IPS-18c (cell line): ENCODE data around the gene PTPRD.
"Not testable (repeated sequence)": the region's sequence is repeated elsewhere in the genome, so short reads cannot be mapped to it uniquely, and the experiment has no call there.

Experiments
- H3K4me3 ChIP-seq: 2 replicates; pipeline ENCODE4 v1.7.0; 2013; ENCODE audit warnings: low read depth, mild to moderate bottlenecking, low read length, moderate library complexity; ENCODE audit not compliant: insufficient read depth
- H3K9me3 ChIP-seq: one replicate; pipeline ENCODE4 v1.6.1; 2013; ENCODE audit warnings: mild to moderate bottlenecking, low read length, moderate library complexity; ENCODE audit not compliant: control insufficient read depth, insufficient read depth

Gene PTPRD

DNA sequence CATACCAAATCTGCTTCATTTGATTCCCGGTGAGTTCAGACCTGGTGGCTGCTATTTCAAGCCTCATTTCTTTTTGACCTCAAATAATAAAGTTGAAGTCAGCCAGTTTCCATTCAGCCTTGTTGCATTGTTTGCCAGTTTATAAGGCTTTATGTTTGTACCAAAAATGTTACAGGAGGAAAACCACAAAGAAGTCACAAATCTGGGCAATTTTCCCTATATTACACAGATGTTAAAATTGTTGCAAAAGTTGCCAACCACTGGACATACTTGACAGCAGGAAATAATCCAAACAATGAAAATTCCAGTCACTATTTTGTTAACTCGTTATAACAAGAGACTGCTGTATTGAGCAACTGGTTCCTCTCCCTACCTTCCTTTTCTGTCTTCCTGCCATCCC is 1488.2 kb downstream of the PTPRD start:
- Histone ChIP-seq H3K9me3 (no peaks in the 10 kb centered on the region), H3K4me3 (no peak overlapping the region)

DNA sequence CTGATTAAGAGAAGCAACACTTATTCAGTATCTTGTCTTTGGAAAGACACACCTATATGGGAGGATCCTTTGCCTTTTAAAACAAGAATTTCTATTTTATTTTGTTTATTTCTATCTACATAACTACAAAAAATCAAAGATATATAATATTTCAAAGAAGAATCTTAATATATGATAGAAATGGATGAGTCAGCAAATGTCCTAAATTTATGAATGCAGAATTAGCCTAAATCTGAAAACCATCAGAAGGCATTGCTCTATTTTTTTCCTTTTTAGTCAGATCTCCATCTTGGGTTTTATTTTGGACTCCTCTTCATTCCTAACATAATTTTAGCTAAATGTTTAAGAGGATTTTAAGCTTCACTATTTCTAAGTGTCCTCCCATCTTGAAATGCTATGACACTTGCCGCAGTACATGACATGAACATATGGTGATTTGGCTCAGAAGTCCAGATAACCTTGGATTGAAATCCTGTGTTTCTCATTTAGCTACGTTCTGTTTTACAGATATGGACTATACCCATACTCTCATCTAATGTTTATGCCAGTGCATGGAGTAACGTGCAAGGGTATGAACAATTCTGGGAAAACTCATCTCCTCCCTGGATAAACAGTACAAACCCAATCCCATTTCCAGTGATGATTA is 1490.4 kb downstream of the PTPRD start:
- Histone ChIP-seq H3K9me3 (no peaks in the 10 kb centered on the region), H3K4me3 (no peak overlapping the region)

DNA sequence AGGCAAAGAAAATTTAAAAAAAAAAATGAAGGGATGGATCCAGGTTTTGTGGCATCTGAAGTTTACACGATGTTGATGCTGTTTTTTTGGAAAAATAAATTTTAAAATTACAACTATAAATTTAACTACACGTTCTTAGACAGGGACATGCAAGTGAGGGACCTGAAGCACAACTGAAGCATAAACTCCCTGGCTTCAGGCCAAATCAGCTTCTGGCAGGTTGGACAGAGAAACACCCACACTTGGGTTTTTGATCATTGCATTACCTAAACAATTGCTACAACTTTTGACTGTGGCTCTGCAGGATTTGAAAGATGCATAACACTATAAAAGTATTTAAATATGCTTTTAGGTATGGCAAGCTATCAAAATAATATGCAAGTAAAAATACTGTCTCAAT is 1494.9 kb downstream of the PTPRD start:
- H3K9me3 ChIP-seq = no peaks in the 10 kb centered on the region
- no peak overlapping the region for H3K4me3 ChIP-seq

DNA sequence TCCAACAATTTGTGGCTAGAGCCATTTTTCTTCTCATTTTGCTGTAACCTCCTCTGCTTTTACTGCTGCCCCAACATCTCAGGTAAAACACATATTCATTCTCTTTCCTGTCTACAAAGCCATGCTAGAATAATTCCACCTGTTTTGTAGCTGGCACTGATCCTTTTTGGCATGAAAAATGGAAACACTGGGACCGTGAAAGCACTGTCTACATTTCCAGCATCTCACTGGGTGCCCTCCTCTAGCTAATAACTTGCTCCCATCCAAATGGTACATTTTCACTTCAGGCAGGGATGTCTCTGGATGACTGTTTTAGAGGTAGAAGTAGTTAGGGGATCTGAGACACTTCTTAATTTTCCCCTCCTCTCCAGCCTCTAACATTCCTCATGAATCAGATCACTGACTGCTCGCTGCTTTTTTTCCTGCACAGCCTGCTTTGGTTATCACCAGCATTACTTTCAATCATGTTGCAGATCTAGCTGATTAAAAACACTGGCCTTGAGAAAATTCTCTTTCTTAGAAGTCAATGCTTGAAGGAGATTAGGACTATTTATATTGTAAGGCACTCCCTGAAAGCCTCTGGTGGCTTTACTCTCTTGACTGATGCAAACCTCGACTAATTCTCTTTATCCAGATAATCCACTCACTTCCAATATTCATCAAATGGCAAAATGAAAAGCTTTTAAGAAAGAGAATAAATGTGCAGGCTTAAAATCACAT is 1500.6 kb downstream of the PTPRD start:
- Histone ChIP-seq H3K4me3 (no peak overlapping the region), H3K9me3 (no peaks in the 10 kb centered on the region)

DNA sequence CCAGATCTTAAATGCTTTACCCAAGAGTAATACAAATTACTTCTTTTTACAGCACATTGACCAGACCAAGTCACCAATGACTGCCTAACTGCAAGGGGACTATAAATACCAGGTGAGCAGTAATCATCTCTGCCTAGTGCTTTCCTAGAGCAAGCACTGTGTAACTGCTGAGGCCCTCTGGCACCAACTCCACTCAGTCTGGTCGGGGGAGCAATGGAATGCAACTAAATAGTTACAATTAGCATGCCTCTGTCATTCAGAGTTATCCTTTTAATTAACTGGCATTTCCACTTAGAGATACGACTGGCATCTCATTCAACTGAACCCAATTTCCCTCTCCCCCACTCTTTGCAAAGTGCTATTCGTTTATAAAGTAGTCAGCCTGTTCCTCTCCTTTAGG is 1504.2 kb downstream of the PTPRD start:
- H3K9me3 ChIP-seq = no peaks in the 10 kb centered on the region
- no peak overlapping the region for H3K4me3 ChIP-seq

DNA sequence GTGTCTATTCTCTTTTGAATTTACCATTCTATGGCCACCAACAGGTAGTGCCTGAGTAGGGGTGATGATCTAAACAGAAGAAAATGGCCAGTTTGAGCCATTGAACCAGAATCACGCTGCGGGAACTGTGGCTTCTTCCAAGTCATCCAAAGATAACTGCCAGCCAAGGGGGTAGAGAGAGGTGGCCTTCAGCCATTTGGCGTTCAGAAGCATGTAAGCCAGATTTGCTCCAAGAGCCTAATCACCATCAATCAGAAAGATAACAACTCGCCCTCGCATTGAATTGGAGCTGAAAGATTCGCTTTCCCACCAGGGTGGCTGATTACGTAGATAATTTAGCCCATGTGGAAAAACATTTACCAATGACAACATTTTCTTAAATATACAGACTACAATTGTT is 1510.5 kb downstream of the PTPRD start:
- H3K4me3 ChIP-seq = no peak overlapping the region
- no peaks in the 10 kb centered on the region for H3K9me3 ChIP-seq

DNA sequence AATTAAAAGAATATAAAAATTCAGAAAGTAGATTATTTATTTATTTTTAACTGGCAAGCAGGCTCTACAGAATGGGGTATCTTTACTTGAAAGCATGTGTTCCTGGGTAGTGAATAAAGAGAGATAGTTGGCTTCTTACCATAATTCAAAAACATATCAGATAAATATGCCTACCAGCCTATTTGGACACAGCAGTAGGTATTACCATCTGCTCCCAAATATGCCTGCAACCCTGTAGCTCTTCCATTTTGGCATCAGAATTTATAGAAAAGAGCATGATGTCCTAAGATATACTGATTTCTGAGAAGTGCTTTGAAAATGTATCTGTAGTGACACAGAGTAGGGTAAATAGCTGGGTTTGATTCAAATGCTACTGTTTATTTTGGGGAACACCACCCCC is 1512.7 kb downstream of the PTPRD start:
- Histone ChIP-seq H3K9me3 (no peaks in the 10 kb centered on the region), H3K4me3 (no peak overlapping the region)

DNA sequence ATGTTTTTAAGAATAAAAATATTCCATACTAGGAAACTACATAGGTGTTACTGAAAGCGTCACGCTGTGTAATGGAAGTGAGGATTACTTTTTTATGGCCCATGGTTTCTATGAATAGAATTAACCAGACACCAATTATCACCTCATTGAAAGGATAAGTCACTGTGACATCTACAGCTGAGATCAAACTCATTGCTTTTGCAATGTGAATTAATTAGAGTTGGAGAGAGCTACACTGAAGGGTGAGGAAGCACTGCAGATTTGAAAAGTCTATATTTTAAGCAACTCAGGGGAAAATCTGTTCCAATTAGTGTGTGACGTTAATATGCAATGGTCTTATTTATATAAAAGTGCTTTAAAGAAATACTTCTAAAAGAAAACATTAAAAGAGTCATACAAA is 1513.2 kb downstream of the PTPRD start:
- no peak overlapping the region for H3K4me3 ChIP-seq
- H3K9me3 ChIP-seq = no peaks in the 10 kb centered on the region

DNA sequence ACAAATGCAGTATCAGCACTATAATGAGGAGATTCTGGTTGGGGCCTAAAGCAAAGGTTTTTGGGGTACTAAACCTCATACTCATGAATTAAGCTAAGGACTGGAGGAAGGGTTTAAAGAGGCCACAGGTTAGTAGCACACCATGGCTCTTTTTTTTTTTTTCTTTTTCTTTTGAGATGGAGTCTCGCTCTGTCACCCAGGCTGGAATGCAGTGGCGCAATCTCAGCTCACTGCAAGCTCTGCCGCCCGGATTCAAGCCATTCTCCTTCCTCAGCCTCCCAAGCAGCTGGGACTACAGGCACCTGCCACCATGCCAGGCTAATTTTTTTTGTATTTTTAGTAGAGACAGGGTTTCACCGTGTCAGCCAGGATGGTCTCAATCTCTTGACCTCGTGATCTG is 1515.5 kb downstream of the PTPRD start:
- H3K9me3 ChIP-seq, H3K4me3 ChIP-seq: not testable (repeated sequence)

DNA sequence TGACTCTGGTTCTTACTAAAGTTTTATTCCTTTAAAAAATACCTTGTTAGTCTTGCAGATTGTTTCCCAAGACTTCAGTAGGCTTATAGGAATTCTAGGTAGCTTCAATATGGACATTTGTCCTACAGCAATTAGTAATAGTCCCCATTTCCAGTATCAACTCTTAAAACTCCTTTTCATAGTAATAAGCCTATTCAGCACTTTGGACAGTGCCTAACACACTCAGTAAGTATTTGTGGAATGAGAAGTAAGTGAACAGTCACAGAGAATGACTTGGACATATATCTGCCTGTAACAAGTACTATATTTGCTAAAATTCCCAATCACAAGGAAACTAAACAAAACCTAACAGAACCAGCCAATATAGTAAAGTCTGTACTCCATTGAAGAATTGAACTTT is 1521.4 kb downstream of the PTPRD start:
- Histone ChIP-seq H3K4me3 (no peak overlapping the region), H3K9me3 (no peaks in the 10 kb centered on the region)

DNA sequence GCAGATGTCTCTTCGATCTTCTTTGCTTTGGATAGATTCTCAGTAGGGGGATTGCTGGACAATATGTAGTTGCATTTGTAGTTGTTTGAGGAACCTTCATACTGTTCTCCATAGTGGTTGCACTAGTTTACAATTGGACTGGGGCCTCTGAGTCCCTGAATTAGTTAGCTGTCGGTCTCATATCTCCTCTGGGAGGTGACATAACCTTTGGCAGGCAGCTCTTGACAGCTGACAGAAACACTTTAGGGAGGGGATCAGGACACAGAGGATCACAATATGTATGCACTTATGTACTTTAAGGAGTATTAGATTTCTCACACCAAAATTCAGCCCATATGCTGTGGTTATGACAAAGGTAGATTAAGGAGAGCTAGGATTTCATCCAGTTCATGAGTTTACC is 1533.3 kb downstream of the PTPRD start:
- no peaks in the 10 kb centered on the region for H3K9me3 ChIP-seq
- H3K4me3 ChIP-seq = no peak overlapping the region

DNA sequence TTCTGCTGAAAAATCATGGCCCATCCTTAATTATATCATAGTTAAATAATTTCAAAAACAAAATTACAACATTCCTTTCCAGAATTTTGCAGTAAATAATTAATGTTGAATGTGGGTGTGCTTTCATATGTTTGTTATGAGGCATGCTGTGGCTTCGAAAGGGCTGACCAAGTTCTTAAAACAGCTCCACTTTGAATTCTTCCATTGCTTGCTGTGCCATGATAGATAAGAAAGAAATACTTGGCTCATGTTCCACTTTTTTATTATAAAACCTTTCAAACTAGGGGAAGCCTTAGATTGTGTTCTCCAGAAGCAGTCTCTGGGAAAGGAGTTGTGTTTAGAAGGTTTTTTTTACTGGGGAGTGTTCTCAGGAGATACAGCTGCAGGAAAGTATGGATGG is 1534.5 kb downstream of the PTPRD start:
- H3K4me3 ChIP-seq = no peak overlapping the region
- no peaks in the 10 kb centered on the region for H3K9me3 ChIP-seq

DNA sequence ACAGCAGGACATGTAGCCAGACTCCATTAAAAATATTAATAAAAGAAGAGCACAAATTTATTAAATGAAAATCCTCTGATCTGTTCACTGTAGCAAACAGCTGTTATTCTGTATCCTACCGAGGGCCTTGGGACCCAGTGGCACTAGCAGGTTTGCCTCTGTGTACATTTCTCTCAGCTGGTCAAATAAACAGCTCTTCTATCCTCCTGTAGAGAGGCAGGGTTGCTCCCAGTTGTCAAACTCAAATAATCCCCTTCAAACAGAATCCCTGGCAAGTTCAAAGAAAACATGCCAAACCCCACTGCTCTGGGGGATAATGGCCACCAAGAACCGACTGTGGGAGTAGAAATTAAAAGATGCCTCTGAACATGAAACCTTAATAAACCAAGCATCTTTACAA is 1551.2 kb downstream of the PTPRD start:
- Histone ChIP-seq H3K4me3 (no peak overlapping the region), H3K9me3 (no peaks in the 10 kb centered on the region)

DNA sequence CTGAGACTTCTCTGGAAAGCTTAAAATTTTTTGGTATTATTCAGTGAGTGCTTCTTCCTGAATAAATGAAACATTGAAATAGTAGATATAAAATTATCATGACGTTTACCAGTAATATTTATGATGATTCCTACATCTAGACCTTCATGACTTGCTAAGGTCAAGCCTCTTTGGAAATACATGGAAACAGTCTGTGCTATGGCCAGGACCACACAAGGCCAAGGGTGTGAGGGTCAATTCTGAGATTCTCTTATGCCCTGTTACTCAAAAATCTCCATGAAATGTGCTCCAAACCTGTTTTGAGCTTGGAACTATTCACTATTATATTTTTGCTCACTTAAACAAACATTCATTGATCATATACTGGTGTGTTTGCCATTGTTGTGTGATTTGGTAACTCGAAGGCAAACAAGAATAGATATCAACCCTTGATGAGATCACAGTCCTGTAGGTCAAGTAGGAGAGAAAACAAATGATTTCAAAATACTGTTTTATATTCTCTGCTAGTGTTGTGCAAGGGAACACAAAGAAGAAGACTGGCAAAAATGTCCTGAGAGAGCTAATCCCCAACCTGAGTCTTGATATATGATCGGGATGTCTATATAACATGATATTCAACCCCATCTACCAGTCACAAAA is 1558.3 kb downstream of the PTPRD start:
- no peak overlapping the region for H3K4me3 ChIP-seq
- no peaks in the 10 kb centered on the region for H3K9me3 ChIP-seq

DNA sequence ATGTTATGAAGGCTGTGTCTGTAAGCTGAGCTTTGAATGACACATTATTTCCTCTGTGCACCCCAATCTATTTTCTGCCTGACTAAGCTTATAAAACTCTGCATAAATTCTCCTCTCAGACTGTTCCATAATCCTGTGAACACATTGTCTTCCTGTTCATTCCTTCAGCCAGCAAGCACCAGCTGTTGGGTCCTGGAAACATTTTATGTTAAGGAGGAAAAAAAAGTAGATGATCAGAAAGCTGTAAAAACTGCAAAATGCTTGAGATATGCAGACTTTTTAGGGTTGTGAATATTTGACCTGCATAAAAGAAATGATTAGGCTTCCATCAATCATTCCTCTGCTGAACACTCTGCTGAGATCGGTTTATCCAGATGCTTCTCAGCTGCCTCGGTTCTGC is 1567.2 kb downstream of the PTPRD start:
- no peak overlapping the region for H3K4me3 ChIP-seq
- no peaks in the 10 kb centered on the region for H3K9me3 ChIP-seq

DNA sequence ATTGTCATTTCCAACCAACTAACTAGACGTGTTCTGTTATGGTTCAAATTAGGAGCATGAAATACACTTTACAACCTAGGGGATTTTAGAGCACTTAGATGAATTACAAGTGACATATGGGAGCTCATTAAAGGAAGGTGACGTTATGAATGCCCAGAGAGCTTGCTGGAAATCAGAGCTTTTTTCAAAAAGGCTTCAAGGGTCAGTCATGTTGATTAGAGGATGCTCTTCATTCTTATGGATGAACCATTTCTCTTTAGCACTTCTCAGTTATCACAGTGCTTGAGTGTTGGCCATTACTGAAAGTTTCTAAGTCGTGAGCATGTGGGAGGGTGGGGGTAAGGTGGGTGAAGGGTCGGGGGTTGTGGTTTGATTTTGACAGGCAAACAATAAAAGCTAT is 1567.7 kb downstream of the PTPRD start:
- Histone ChIP-seq H3K4me3 (no peak overlapping the region), H3K9me3 (no peaks in the 10 kb centered on the region)

DNA sequence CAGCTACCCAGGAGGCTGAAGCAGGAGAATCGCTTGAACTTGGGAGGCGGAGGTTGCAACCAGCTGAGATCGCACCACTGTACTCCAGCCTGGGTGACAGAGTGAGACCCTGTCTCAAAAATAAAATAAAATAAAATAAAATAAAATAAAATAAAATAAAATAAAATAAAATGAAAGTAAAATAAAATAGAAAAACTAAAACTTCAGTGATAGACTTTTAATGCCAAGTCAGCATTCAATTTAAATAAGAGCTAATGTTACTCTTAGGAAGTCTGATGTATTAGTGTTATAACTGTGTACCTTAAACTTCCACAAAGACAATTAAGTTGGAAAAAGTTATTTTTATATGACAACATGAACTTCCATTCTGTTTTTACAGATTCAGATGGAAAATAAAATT is 1569.0 kb downstream of the PTPRD start:
- not testable (repeated sequence) for H3K9me3 ChIP-seq, H3K4me3 ChIP-seq

DNA sequence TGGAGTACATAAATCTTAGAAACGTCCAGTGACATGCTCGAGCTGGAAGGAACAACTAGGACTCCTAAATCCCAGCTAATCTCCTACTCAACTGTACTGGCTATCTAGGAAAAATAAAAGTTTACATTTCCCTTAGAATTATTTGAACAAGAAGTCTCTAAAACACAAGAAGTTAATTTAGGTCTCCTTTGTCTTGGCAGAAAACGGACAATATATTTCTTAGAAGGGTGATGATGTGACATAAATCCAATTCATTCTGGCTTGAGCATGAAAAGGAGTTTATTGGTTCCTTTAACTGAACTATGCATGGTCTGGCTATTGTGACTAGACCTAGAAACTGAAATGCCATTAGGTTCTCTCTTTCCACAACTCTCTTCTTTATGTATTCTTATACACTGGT is 1571.0 kb downstream of the PTPRD start:
- Histone ChIP-seq H3K4me3 (no peak overlapping the region), H3K9me3 (no peaks in the 10 kb centered on the region)
